DMS153 treated with DMSO at 0.1 percent for 48 hours (cell line): ENCODE data around the gene PCNX3.

ENCODE experiments used
- DNase-seq: peaks from one replicate; lab custom pipeline; 2025; ENCODE audit not compliant: unreplicated experiment; lab: John Stamatoyannopoulos, UW

Gene PCNX3

GRCh38 chr11:65685981-65686380 is 70.4 kb downstream of the PCNX3 start:
- no peak for DNase-seq
